ENCODE data around the gene MORC2.

DNA sequence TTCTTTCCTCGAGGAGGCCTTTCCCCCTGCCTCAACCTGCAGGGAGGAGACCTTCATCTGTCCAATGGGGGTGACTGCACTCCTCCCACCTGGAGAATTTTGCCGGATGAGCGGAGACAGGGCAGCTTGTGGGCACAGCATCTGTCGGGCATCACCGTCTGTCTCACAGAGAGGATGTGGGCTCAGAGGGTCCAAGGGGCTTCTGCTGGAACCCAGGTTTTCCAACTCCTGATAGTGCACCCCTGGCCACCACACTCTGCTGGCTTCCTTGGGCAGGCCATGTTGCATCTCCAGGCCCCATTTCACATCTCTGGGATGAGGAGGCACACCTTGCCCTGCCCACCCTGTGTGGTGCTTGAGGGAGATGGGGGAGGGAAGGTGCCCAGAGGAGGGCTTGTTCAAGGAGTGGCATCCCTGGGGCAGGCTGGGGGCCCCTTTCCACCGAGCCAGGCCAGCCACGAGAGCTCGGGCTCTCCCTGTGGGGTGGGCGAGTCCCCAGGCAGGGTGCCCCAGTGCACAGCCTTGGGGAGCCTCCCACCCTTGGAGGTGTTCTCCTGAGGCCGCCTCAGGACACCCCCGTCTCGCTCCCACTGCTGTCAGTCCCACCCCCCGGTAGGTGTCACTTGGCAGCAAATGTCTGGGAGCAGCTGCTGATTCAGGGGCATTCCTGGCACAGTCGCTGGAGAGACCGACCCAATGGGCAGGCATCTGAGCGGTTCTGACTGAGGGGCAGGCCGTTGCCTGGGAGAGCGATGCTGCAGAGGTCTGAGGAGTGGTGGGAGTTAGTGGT lies 84.2 kb downstream of the MORC2 start:
- TF ChIP-seq, protein P1, sequence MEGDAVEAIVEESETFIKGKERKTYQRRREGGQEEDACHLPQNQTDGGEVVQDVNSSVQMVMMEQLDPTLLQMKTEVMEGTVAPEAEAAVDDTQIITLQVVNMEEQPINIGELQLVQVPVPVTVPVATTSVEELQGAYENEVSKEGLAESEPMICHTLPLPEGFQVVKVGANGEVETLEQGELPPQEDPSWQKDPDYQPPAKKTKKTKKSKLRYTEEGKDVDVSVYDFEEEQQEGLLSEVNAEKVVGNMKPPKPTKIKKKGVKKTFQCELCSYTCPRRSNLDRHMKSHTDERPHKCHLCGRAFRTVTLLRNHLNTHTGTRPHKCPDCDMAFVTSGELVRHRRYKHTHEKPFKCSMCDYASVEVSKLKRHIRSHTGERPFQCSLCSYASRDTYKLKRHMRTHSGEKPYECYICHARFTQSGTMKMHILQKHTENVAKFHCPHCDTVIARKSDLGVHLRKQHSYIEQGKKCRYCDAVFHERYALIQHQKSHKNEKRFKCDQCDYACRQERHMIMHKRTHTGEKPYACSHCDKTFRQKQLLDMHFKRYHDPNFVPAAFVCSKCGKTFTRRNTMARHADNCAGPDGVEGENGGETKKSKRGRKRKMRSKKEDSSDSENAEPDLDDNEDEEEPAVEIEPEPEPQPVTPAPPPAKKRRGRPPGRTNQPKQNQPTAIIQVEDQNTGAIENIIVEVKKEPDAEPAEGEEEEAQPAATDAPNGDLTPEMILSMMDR (conservative IDR thresholded peaks at IDR 0.05 in 1 of 2, IDR thresholded peaks at IDR 0.05 in 1 of 2; ENCODE audit: extremely low read depth in 1 of 2, insufficient read depth in 1 of 2, low read depth in 1 of 2, low read length in 2 of 2) = no peak
- no peak for TF ChIP-seq EZH2 (IDR thresholded peaks at IDR 0.05; ENCODE audit: borderline replicate concordance, low read length)
